Astrocyte (in vitro differentiated cells and primary cell): Measurements from ENCODE around the gene ABCD4.

Experiments
- EZH2 ChIP-seq: IDR thresholded peaks from 2 replicates; pipeline ENCODE4 v1.6.1; 2012; ENCODE audit warnings: mild to moderate bottlenecking, low read length, inconsistent platforms; ENCODE audit not compliant: insufficient read depth
- TF ChIP-seq, protein P1 (sequence below): IDR thresholded peaks from 2 replicates; pipeline ENCODE4 v1.5.1; 2011; ENCODE audit warnings: low read depth, mild to moderate bottlenecking, inconsistent platforms, low read length, moderate library complexity; ENCODE audit not compliant: insufficient read depth

DNA sequence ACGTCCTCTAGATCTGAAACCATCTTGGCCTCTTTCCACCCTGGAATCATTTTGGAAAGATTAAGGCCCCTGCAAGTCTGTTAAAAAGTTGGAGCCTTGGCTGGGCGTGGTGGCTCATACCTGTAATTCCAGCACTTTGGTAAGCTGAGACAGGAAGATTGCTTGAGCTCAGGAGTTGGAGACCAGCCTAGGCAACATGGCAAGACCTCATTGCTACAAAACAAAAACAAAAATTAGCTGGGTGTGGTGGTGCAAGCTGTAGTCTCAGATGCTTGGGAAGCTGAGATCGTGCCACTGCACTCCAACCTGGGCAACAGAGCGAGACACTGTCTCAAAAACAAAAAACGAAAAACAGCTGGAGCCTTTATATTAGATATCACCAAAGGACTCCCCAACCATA lies 10.9 kb upstream of the ABCD4 start:
- TF ChIP-seq, protein P1, sequence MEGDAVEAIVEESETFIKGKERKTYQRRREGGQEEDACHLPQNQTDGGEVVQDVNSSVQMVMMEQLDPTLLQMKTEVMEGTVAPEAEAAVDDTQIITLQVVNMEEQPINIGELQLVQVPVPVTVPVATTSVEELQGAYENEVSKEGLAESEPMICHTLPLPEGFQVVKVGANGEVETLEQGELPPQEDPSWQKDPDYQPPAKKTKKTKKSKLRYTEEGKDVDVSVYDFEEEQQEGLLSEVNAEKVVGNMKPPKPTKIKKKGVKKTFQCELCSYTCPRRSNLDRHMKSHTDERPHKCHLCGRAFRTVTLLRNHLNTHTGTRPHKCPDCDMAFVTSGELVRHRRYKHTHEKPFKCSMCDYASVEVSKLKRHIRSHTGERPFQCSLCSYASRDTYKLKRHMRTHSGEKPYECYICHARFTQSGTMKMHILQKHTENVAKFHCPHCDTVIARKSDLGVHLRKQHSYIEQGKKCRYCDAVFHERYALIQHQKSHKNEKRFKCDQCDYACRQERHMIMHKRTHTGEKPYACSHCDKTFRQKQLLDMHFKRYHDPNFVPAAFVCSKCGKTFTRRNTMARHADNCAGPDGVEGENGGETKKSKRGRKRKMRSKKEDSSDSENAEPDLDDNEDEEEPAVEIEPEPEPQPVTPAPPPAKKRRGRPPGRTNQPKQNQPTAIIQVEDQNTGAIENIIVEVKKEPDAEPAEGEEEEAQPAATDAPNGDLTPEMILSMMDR: no peak
- no peak for TF ChIP-seq EZH2
